IMR-90 (cell line): ENCODE results near the gene BCAR1. TPM values are rescaled to one million over a fixed set of nuclear protein-coding genes. Genes with fewer than 3 reads are reported as not detected.

Experiments used
- ATAC-seq: fragments of 200-7000 bp; cut with Tn5 transposase; 2 replicates; pipeline ENCODE4 v1.9.1; 2020; ENCODE audit warnings: low read depth, mild to moderate bottlenecking, moderate library complexity
- BruUV-seq: library from RNA; stranded (reverse); fragments of 400-500 nt; replicated peaks from 2 replicates; lab custom pipeline; 2021; lab: Mats Ljungman, UMichigan
- CTCF ChIA-PET: fragments of 300-600 bp; formaldehyde crosslinking; extraction: SDS; loops from one replicate; lab custom pipeline; 2021; ENCODE audit warnings: antibody characterized with exemption; lab: Yijun Ruan, JAX
- POLR2A ChIA-PET: fragments of 300-600 bp; sonication (Branson Sonifier 250); formaldehyde crosslinking; loops from one replicate; lab custom pipeline; 2022; ENCODE audit warnings: antibody characterized with exemption; ENCODE audit not compliant: unreplicated experiment; lab: Charles Lee
- DNase-seq: peaks from one replicate; pipeline ENCODE4 v3.0.0; 2013
- H2AFZ ChIP-seq: replicated peaks from 2 replicates; pipeline ENCODE3; 2013; ENCODE audit warnings: low read length, mild to moderate bottlenecking; ENCODE audit not compliant: poor library complexity
- H2AK5ac ChIP-seq: 2 replicates; pipeline ENCODE4 v1.6.1; 2013; ENCODE audit warnings: low read depth, low read length, inconsistent platforms
- H2AK9ac ChIP-seq: replicated peaks from 2 replicates; pipeline ENCODE3; 2013; ENCODE audit warnings: mild to moderate bottlenecking, low read depth, low read length, moderate library complexity; ENCODE audit not compliant: poor library complexity
- H2BK120ac ChIP-seq: 2 replicates; pipeline ENCODE4 v1.6.1; 2013; ENCODE audit warnings: low read depth, low read length, inconsistent platforms
- H2BK15ac ChIP-seq: 3 replicates; pipeline ENCODE4 v1.6.1; 2013; ENCODE audit warnings: low read depth, low read length, inconsistent platforms
- H2BK20ac ChIP-seq: 2 replicates; pipeline ENCODE4 v1.6.1; 2013; ENCODE audit warnings: low read depth, mild to moderate bottlenecking, inconsistent platforms, low read length, moderate library complexity
- H2BK5ac ChIP-seq: 2 replicates; pipeline ENCODE4 v1.6.1; 2013; ENCODE audit warnings: mild to moderate bottlenecking, low read depth, low read length, inconsistent platforms; ENCODE audit not compliant: poor library complexity, severe bottlenecking
- H3K14ac ChIP-seq: replicated peaks from 2 replicates; pipeline ENCODE4 v1.6.1; 2013; ENCODE audit warnings: low read depth, low read length, inconsistent platforms
- H3K18ac ChIP-seq: 2 replicates; pipeline ENCODE4 v1.6.1; 2013; ENCODE audit warnings: low read depth, low read length, control low read depth
- H3K23ac ChIP-seq: 2 replicates; pipeline ENCODE4 v1.6.1; 2013; ENCODE audit warnings: low read depth, low read length, inconsistent platforms
- H3K27ac ChIP-seq: 2 replicates; pipeline ENCODE4 v1.5.1; 2013; ENCODE audit warnings: mild to moderate bottlenecking, control low read depth, low read length; ENCODE audit not compliant: insufficient read depth
- H3K27me3 ChIP-seq: 2 replicates; pipeline ENCODE4 v1.6.1; 2013; ENCODE audit warnings: low read length; ENCODE audit not compliant: control insufficient read depth, insufficient read depth
- H3K36me3 ChIP-seq: 2 replicates; pipeline ENCODE4 v1.6.1; 2013; ENCODE audit warnings: low read length, mixed read lengths; ENCODE audit not compliant: control insufficient read depth, insufficient read depth
- H3K4ac ChIP-seq: 2 replicates; pipeline ENCODE4 v1.6.1; 2013; ENCODE audit warnings: low read depth, low read length, inconsistent platforms
- H3K4me1 ChIP-seq: 2 replicates; pipeline ENCODE4 v1.6.1; 2013; ENCODE audit warnings: low read length, mixed read lengths; ENCODE audit not compliant: control insufficient read depth, insufficient read depth
- H3K4me2 ChIP-seq: 2 replicates; pipeline ENCODE4 v1.6.1; 2013; ENCODE audit warnings: low read depth, mild to moderate bottlenecking, control low read depth, low read length, moderate library complexity
- H3K4me3 ChIP-seq: 2 replicates; pipeline ENCODE4 v1.5.1; 2013; ENCODE audit warnings: low read depth, mild to moderate bottlenecking, control low read depth, low read length, moderate library complexity; ENCODE audit not compliant: insufficient read depth
- H3K56ac ChIP-seq: 2 replicates; pipeline ENCODE4 v1.6.1; 2013; ENCODE audit warnings: low read length, inconsistent platforms; ENCODE audit not compliant: insufficient read depth; ENCODE audit errors: extremely low read depth
- H3K79me1 ChIP-seq, 2 experiments: 2 replicates each; pipeline ENCODE4 v1.6.1; 2013; ENCODE audit warnings: low read length in 2 of 2, inconsistent platforms in 1 of 2, low read depth in 1 of 2
- H3K9ac ChIP-seq: 2 replicates; pipeline ENCODE4 v1.6.1; 2013; ENCODE audit warnings: low read depth, low read length, control low read depth
- H3K9me1 ChIP-seq: 2 replicates; pipeline ENCODE4 v1.6.1; 2013; ENCODE audit warnings: low read length, inconsistent platforms; ENCODE audit not compliant: insufficient read depth
- H3K9me3 ChIP-seq: 2 replicates; pipeline ENCODE4 v1.6.1; 2013; ENCODE audit warnings: low read length; ENCODE audit not compliant: control insufficient read depth, insufficient read depth
- H4K20me1 ChIP-seq: 2 replicates; pipeline ENCODE4 v1.6.1; 2013; ENCODE audit warnings: low read length, inconsistent platforms; ENCODE audit not compliant: insufficient read depth
- H4K5ac ChIP-seq: 2 replicates; pipeline ENCODE4 v1.6.1; 2013; ENCODE audit warnings: mild to moderate bottlenecking, low read depth, low read length, control low read depth
- H4K8ac ChIP-seq, 2 experiments: 2 replicates each; pipeline ENCODE4 v1.6.1; 2013; ENCODE audit warnings: low read depth in 2 of 2, low read length in 2 of 2, control low read depth in 1 of 2, inconsistent platforms in 1 of 2
- H4K91ac ChIP-seq: 2 replicates; pipeline ENCODE4 v1.6.1; 2013; ENCODE audit warnings: low read depth, low read length, inconsistent platforms; ENCODE audit not compliant: insufficient read depth
- CEBPB ChIP-seq: IDR thresholded peaks from 2 replicates; pipeline ENCODE4 v1.6.1; 2012; ENCODE audit warnings: low read depth, low read length, improper control_type of control experiment
- CTCF ChIP-seq: conservative IDR thresholded peaks from 2 replicates; pipeline ENCODE4 v1.5.1; 2012; ENCODE audit warnings: mild to moderate bottlenecking, low read depth, low read length, improper control_type of control experiment
- ELK1 ChIP-seq: fragments of 150-350 bp; IDR thresholded peaks from 2 replicates; pipeline ENCODE4 v1.6.1; 2016; ENCODE audit warnings: low read depth, mild to moderate bottlenecking, low read length, moderate library complexity, borderline replicate concordance
- FOS ChIP-seq: fragments of 150-350 bp; IDR thresholded peaks from 2 replicates; pipeline ENCODE4 v1.6.1; 2016; ENCODE audit warnings: low read depth, low read length
- MAFK ChIP-seq: IDR thresholded peaks from 2 replicates; pipeline ENCODE4 v1.6.1; 2012; ENCODE audit warnings: low read depth, low read length, improper control_type of control experiment
- MAZ ChIP-seq: IDR thresholded peaks from 2 replicates; pipeline ENCODE4 v1.6.1; 2012; ENCODE audit warnings: low read depth, mild to moderate bottlenecking, low read length, improper control_type of control experiment, moderate library complexity, borderline replicate concordance
- POLR2A ChIP-seq: IDR thresholded peaks from 2 replicates; pipeline ENCODE4 v1.6.1; 2012; ENCODE audit warnings: mild to moderate bottlenecking, low read depth, low read length
- RAD21 ChIP-seq: IDR thresholded peaks from 2 replicates; pipeline ENCODE4 v1.6.1; 2012; ENCODE audit warnings: low read length, improper control_type of control experiment
- RCOR1 ChIP-seq: IDR thresholded peaks from 2 replicates; pipeline ENCODE4 v1.6.1; 2012; ENCODE audit warnings: mild to moderate bottlenecking, low read length, improper control_type of control experiment; ENCODE audit not compliant: insufficient replicate concordance
- RFX5 ChIP-seq: IDR thresholded peaks from 2 replicates; pipeline ENCODE4 v1.8.0; 2012; ENCODE audit warnings: low read depth, mild to moderate bottlenecking, low read length, moderate library complexity
- SMC3 ChIP-seq: fragments of 150-350 bp; IDR thresholded peaks from 2 replicates; pipeline ENCODE4 v1.6.1; 2016; ENCODE audit warnings: low read depth, mild to moderate bottlenecking, antibody characterized with exemption, low read length, moderate library complexity
- USF2 ChIP-seq: fragments of 150-350 bp; IDR thresholded peaks from 2 replicates; pipeline ENCODE4 v1.6.1; 2017; ENCODE audit warnings: mild to moderate bottlenecking, antibody characterized with exemption, low read length, low read depth
- WGBS, 2 experiments: methylation state at CpG; one replicate each; pipeline versions ENCODE4 v1.1.5 to v1.1.7; 2013; ENCODE audit warnings: missing lambda C conversion rate in 2 of 2; ENCODE audit not compliant: insufficient read length in 1 of 2; ENCODE audit errors: extremely low coverage in 2 of 2; 5-methylcytosine and 5-hydroxymethylcytosine counted together
- dilution Hi-C: fragments of 300-500 bp; cut with HindIII; formaldehyde crosslinking; loops from one replicate; pipeline ENCODE4 v1.14.3; 2018; ENCODE audit warnings: low sequenced_read_pairs; ENCODE audit not compliant: unreplicated experiment
- in situ Hi-C: fragments of 300-500 bp; cut with MboI; formaldehyde crosslinking; loops from 3 replicates; pipeline ENCODE4 v1.14.3; 2019; ENCODE audit warnings: low sequenced_read_pairs, inconsistent platforms, mixed read lengths
- intact Hi-C: fragments of 100-400 bp; cut with micrococcal nuclease; formaldehyde crosslinking; loops from 2 replicates; pipeline ENCODE4 v1.10.0; 2022
- polyA plus RNA-seq, 3 experiments: library from polyadenylated mRNA; depleted of rRNA; stranded (reverse); fragments of >200 nt; gene quantifications; 2 replicates each; pipeline ENCODE4 v1.2.3, GENCODE V29; 2012; ENCODE audit warnings: low replicate concordance in 1 of 3
- total RNA-seq: library from RNA; depleted of rRNA; stranded (reverse); fragments of >200 nt; gene quantifications from 2 replicates; pipeline ENCODE4 v1.2.3, GENCODE V29; 2012

BCAR1 gene
- total and polyA plus RNA-seq, 2 of the 4 experiments (the other 2 are of a cell fraction): 18.1 to 99.4 TPM

DNA sequence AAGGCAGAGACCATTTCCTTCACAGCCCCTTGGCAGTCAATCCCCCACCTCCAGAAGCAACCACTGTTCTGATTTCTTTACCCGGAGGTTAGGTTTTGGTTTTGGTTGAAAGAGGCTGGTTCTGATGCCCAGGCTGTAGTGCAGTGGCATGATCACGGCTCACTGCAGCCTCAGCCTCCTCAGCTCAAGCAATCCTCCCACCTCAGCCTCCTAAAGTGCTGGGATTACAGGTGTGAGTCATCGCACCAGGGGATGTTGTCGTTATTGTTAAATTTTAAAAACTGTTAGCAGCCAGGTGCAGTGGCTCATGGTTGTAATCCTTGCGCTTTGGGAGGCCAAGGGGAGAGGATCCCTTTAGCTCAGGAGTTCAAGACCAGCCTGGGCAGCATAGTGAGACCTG is 41.5 kb downstream of the BCAR1 start:
- H3K14ac ChIP-seq: no peak overlapping the region
- BruUV-seq: no TSS peak
- dilution Hi-C loops: no loop called here
- H3K18ac ChIP-seq: no peak overlapping the region
- no peaks in the 10 kb centered on the region for H3K36me3 ChIP-seq
- no peaks in the 10 kb centered on the region for H4K20me1 ChIP-seq
- no peak for TF ChIP-seq CTCF
- no peak for TF ChIP-seq POLR2A
- TF ChIP-seq RFX5: no peak
- TF ChIP-seq USF2: no peak
- TF ChIP-seq CEBPB: no peak
- no peak for TF ChIP-seq ELK1
- TF ChIP-seq RAD21: no peak
- no peak for TF ChIP-seq MAFK
- no peak for TF ChIP-seq RCOR1
- no peak for TF ChIP-seq MAZ
- TF ChIP-seq FOS: no peak
- TF ChIP-seq SMC3: no peak
- H3K4me2 ChIP-seq: no peak overlapping the region
- H4K8ac ChIP-seq: no peak overlapping the region
- H2BK20ac ChIP-seq: no peak overlapping the region
- no peak overlapping the region for H2BK15ac ChIP-seq
- H3K9me1 ChIP-seq: no peaks in the 10 kb centered on the region
- no peak overlapping the region for H2AFZ ChIP-seq
- ChIA-PET CTCF (no interaction called here), POLR2A (no interaction called here)
- no peaks in the 10 kb centered on the region for H3K4me1 ChIP-seq
- no peaks in the 10 kb centered on the region for H3K9me3 ChIP-seq
- no peak overlapping the region for H2BK5ac ChIP-seq
- no peak overlapping the region for H2AK5ac ChIP-seq
- no peak overlapping the region for H4K91ac ChIP-seq
- no peaks in the 10 kb centered on the region for H3K79me1 ChIP-seq
- no peak overlapping the region for H3K4ac ChIP-seq
- no peak overlapping the region for H3K23ac ChIP-seq
- no peak overlapping the region for H2AK9ac ChIP-seq
- WGBS, 2 experiments: no CpG with 5 or more reads among the region's 5 CpGs
- no peak overlapping the region for H3K4me3 ChIP-seq
- no peak for ATAC-seq
- H3K56ac ChIP-seq: no peak overlapping the region
- intact Hi-C loops: no loop called here
- H3K9ac ChIP-seq: no peak overlapping the region
- 0 out of 2 replicates have a peak, but pooled peaks cover 5% of the 10 kb centered on the region for H3K27me3 ChIP-seq
- H3K27ac ChIP-seq: no peak overlapping the region
- in situ Hi-C loops: loop anchor here (25.0 kb wide), 2 partner anchors 377 to 552 kb away; no protein-coding TSS in a partner anchor
- no peak overlapping the region for H4K5ac ChIP-seq
- H2BK120ac ChIP-seq: no peak overlapping the region
- DNase-seq: no peak
